Activated CD8-positive, alpha-beta memory T cell treated with anti-CD3 and anti-CD28 coated beads, Interleukin-2, amount 10 ng/mL, durations not matched to agents 7 days and 5 days (primary cell): ENCODE measurements around the gene OR2V2. TPM values are rescaled to one million over a fixed set of nuclear protein-coding genes. Genes with fewer than 3 reads are reported as not detected.
A peak's percentile ranks its signal among the peaks of the same experiment; 100 is the strongest.

Experiments
- ATAC-seq: fragments of 150-1000 bp; cut with Tn5 transposase; one replicate; pipeline ENCODE4 v1.10.0; 2021; ENCODE audit warnings: moderate library complexity
- CTCF ChIA-PET: fragments of 350-600 bp; sonication (Branson Sonifier 250); formaldehyde crosslinking; loops from one replicate; lab custom pipeline; 2021; ENCODE audit warnings: antibody characterized with exemption; lab: Charles Lee
- DNase-seq: peaks from one replicate; pipeline ENCODE4 v3.0.0-alpha.2; 2020
- H3K27ac Mint-ChIP-seq: one replicate; pipeline ENCODE4 v1.8.0; 2021; ENCODE audit warnings: mild to moderate bottlenecking, mixed read lengths
- H3K27me3 Mint-ChIP-seq: one replicate; pipeline ENCODE4 v1.8.0; 2021; ENCODE audit warnings: mixed read lengths
- H3K36me3 Mint-ChIP-seq: one replicate; pipeline ENCODE4 v1.8.0; 2021; ENCODE audit warnings: mild to moderate bottlenecking, mixed read lengths
- H3K4me1 Mint-ChIP-seq: one replicate; pipeline ENCODE4 v1.8.0; 2021; ENCODE audit warnings: mixed read lengths
- H3K4me3 Mint-ChIP-seq: one replicate; pipeline ENCODE4 v1.8.0; 2021; ENCODE audit warnings: mild to moderate bottlenecking, moderate library complexity, mixed read lengths
- H3K9me3 Mint-ChIP-seq: one replicate; pipeline ENCODE4 v1.8.0; 2022; ENCODE audit warnings: low read depth, mixed read lengths
- total RNA-seq, 2 experiments: library from RNA; stranded (reverse); gene quantifications; one replicate each; pipeline ENCODE4 v1.2.3, GENCODE V29; 2021

The OR2V2 gene
- total RNA-seq, 2 experiments from 2014 or later, result not detected

DNA sequence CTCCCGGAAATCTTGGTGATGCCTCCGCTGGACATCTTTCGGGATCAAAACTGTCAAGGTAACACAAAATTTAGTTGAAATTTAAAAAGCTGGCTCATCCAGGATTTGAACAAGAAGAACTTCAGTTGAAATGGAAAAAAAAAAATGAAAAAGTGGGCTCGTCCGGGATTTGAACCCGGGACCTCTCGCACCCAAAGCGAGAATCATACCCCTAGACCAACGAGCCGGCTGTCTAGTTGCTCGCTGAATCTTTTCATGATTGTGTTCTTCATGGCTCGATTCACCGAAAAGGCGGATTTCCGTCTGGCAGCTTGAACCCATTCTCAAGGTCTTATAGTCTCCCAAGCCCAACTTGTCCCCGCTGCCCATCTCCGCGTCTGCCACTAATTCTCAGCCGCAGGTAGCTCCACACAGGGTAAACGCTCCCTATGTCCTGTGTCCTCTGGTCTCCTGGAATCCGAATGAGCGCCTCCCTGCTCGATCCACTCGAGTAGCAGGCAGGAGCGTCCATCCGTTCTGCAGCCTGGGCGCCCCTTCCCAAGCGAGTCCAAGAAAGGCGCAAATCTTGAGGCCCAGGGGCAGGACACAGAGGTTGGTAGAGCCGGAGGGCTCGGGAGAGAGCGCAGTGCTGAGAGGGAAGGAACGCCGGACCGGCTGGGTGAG is 41.4 kb downstream of the OR2V2 start:
- ATAC-seq, result peak; percentile 6
- Mint-ChIP-seq H3K4me3 (peak overlapping the region; percentile 98), H3K36me3 (peaks cover 5% of the 10 kb centered on the region), H3K27me3 (no peaks in the 10 kb centered on the region), H3K4me1 (peaks cover 44% of the 10 kb centered on the region), H3K9me3 (no peaks in the 10 kb centered on the region), H3K27ac (peak overlapping the region; percentile 97)
- CTCF ChIA-PET, result interaction anchor here (1.0 to 9.4 kb wide), 15 partner anchors 9 to 75 kb away, joined by 3 to 129 read pairs (median 4); partner anchors contain the start of genes TRIM41, TRIM52 and TRIM7
- peak; percentile 91 for DNase-seq

DNA sequence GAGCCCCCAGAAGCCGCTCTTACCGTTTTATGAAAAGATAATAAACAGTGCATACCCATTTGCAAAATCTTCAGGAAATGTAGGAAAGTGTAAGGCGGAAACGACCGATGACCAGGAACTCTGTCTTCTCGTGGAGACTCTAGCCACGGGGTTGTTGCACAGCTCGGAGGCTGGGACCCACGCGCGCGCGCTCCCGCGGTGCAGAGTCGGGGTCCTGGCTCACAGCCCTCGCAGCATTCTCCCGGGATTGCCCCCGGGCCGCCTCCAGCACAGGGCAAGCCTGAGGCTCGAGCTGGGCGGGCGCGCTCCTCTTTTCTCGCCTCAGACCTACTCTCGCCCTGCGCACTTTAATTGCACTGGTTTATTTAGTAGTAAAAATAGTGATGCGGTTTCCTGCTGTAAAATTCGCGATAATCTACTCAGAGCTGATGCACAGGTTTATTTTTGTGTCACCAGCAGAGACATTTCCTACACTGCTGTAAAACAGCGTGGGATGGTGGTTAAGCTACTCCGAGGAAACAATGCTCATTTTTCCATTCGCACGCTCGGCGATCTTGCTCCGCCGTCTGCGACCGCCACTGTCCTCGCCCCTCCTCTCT is 42.1 kb downstream of the OR2V2 start:
- peaks cover 42% of the 10 kb centered on the region for H3K4me1 Mint-ChIP-seq

DNA sequence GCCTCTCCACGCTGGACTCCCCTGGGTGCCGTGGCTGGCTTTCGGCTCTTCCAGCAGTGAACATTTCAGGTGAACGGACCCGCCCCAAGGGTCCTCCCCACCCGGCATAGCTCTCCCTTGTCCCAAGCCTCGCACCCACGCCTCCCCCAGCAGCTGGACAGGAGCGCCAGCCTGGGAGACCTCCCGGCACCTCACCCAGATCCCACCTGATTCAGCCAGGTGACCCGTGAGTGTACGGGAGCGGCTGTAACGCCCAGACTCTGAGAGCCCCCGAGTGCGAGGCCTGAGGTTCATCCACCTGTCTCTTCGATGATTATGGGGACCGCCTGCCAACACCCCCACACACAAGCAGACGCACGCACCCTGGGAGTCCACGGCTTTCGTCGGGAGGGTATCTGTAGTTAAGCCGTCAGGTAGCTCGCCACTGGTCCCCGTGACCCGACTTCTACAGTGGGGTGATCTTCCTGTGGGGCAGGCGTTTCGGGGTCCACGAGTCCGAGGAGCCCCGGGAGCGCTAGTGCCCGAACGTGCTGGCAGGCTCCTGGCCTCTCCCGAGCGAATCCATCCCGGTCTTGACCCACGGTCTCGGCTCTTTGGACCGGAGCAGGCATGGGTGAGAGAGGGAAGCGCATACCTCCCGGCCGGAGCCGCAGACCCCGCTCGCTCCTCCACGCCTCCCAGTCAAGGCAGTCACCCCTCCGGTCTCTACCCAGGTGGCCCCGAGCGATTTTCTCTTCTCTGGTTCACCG is 42.8 kb downstream of the OR2V2 start:
- H3K36me3 Mint-ChIP-seq, result peaks cover 5% of the 10 kb centered on the region
- H3K4me1 Mint-ChIP-seq, result peaks cover 38% of the 10 kb centered on the region

More for the DNA sequence above, 42.1 kb downstream of the OR2V2 start:
- DNase-seq (peak; percentile 69), ATAC-seq (peak; percentile 8)
- Mint-ChIP-seq H3K9me3 (no peaks in the 10 kb centered on the region), H3K36me3 (peaks cover 5% of the 10 kb centered on the region), H3K27me3 (no peaks in the 10 kb centered on the region), H3K27ac (peak overlapping the region; percentile 97), H3K4me3 (peak overlapping the region; percentile 98)
- CTCF ChIA-PET, result interaction anchor here (0.7 to 9.4 kb wide), 13 partner anchors 8 to 74 kb away, joined by 3 to 129 read pairs (median 5); partner anchors contain the start of genes TRIM41, TRIM52 and TRIM7

DNA sequence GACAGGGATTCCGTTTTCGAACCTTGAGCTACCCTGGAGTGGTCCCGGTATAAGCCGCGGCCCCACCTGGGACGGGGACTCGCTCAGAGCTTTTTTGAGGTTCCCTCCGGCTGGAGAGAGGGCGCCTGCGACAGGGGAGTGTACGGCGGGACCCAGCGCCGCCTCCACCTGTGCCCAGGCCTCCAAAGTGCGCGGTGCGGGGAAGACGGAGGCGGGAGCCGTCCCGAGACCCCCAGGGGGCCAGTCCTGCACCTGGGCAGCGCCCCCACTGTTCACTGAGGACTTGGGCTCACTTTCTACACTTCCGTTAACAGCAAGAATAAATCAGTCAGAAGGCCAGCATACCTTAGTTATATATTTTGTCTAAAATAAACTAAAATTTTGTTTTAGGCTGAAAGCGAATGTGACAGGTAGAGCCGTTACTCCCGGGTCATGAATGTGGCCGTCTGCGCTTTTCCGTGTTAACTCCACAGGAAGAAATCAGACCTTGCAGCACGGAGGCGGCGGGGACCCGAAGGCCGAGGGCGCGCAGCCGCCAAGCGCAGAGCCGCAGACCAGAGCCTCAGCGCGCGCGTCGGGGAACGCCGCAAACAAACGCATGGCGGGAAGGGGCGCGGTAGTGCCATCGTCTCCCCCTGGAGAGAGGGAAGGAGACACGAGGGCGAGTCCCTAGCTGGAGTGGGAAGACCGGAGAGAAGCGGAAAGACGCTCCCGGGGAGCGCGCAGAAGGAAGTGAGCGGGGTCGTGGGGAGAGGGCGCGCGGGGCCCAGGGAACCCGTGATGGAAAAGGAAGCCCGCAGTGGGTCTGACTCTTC is 43.5 kb downstream of the OR2V2 start:
- CTCF ChIA-PET, result interaction anchor here (0.7 to 9.4 kb wide), 17 partner anchors 7 to 71 kb away, joined by 3 to 129 read pairs (median 5); partner anchors contain the start of genes RACK1, TRIM41 and TRIM7
- DNase-seq, result peak; percentile 57
- peak overlapping the region; percentile 98 for H3K4me3 Mint-ChIP-seq

More for the DNA sequence above, 42.8 kb downstream of the OR2V2 start:
- Mint-ChIP-seq H3K9me3 (no peaks in the 10 kb centered on the region), H3K27me3 (no peaks in the 10 kb centered on the region), H3K4me3 (peak overlapping the region; percentile 98), H3K27ac (peak overlapping the region; percentile 97)
- CTCF ChIA-PET, result interaction anchor here (0.7 to 9.4 kb wide), 13 partner anchors 9 to 71 kb away, joined by 3 to 129 read pairs (median 5); partner anchors contain the start of genes RACK1, TRIM41, TRIM52 and TRIM7
- DNase-seq, result peak; percentile 67
- ATAC-seq, result no peak

DNA sequence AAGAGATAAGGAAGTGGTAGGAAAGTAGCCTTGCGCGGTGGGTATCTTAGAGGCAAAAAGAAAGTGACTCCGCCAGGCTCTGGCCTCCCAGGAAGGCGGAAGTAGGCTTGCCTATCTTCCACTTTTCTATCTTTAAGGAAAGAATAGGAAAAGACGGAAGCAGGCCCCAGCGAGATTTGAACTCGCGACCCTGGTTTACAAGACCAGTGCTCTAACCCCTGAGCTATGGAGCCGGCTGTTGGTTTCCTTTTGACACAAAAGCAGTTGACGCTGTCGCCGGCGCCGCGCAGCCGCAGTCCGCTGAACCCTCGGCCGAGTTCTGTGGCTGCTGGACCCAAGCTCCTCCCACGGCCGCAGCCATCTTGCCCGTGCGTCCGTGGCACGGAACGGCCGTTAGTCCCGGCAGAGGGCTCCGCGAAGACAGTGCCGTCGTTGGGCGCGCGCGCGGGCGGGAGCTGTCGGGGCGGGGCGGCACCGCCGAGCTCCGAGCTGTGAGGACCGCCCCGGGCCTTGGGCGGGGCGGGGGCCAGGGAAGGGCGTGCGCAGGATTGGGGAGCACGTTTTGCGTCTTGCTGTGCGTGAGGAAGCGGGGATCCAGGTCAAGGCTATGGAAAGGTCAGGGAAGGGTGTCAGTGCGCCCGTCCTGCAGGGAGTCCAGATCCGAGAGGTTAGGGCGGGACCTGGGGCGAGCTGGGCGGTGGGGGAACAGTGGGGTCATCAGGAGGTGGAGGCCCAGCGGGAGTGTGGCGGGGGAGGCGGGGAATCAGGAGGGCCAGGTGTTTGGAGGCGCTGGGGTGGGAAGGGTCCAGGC is 44.3 kb downstream of the OR2V2 start:
- Mint-ChIP-seq H3K27ac (peak overlapping the region; percentile 97), H3K27me3 (no peaks in the 10 kb centered on the region), H3K36me3 (peaks cover 5% of the 10 kb centered on the region), H3K9me3 (no peaks in the 10 kb centered on the region), H3K4me1 (peaks cover 26% of the 10 kb centered on the region), H3K4me3 (peak overlapping the region; percentile 98)
- CTCF ChIA-PET, result interaction anchor here (0.7 to 9.4 kb wide), 13 partner anchors 8 to 70 kb away, joined by 3 to 129 read pairs (median 5); partner anchors contain the start of genes TRIM41 and TRIM7
- peak; percentile 68 for ATAC-seq
- peak; percentile 96 for DNase-seq

More for the DNA sequence above, 43.5 kb downstream of the OR2V2 start:
- peak; percentile 4 for ATAC-seq
- Mint-ChIP-seq H3K4me1 (peaks cover 33% of the 10 kb centered on the region), H3K36me3 (peaks cover 5% of the 10 kb centered on the region), H3K9me3 (no peaks in the 10 kb centered on the region), H3K27me3 (no peaks in the 10 kb centered on the region), H3K27ac (peak overlapping the region; percentile 97)

DNA sequence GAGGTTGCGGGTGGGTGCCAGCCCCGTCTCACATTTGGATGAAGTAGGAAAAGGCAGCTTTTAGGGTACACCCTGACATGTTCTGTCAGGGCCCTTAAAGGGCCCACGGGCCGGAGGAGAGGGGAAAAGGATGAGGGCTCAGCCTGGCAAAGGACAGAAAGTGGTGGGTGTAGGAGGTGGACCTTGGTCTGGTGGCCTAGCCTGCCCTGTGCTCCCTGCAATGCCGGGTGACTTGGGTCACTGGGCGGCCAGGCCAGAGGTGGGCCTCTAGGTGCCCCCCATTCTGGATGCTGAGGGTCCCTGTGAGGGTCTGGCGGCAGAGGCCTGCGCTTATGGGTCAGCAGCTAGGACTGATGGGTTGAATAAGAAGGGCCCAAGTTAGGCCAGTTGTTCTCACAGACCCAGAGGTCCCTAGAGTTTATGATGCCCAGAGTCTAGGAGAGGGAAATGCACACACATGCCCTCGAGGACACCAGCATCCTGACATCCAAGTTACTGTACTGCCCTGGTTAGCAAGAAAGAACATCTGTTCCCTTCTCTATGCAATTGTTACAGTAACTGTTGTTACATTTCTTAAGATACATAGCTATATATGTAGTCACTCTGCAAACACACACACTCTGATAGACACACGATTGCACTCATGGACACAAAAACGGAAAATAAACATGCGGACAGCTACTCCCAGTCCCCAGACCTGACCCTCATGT is 45.1 kb downstream of the OR2V2 start:
- peak overlapping the region; percentile 97 for H3K27ac Mint-ChIP-seq
- CTCF ChIA-PET, result interaction anchor here (1.0 to 9.4 kb wide), 10 partner anchors 9 to 69 kb away, joined by 3 to 129 read pairs (median 6); partner anchors contain the start of genes TRIM41 and TRIM7
- no peak for DNase-seq
- peaks cover 5% of the 10 kb centered on the region for H3K36me3 Mint-ChIP-seq
- no peaks in the 10 kb centered on the region for H3K27me3 Mint-ChIP-seq
- no peak for ATAC-seq
- no peaks in the 10 kb centered on the region for H3K9me3 Mint-ChIP-seq
- H3K4me1 Mint-ChIP-seq, result peaks cover 21% of the 10 kb centered on the region
- H3K4me3 Mint-ChIP-seq, result peak overlapping the region; percentile 98

DNA sequence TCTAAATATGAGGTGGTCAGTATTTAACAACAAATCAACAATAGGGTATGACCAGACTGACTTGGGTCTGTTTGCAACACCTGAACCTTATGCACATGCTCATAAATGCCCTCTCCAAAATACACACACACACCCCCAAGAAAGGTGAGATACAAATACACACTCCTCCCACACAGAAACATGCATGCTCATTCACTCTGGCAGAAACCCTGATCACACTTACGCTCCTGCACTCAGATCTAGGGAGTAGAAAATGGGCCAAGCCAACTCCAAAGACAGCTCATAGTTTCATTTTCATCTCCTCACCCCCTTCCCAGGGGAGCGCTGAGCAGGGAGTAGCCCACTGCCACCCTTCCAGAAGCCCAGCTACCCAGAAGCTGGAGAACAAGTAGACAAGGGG is 46.3 kb downstream of the OR2V2 start:
- CTCF ChIA-PET, result interaction anchor here (0.9 to 9.4 kb wide), 4 partner anchors 10 to 68 kb away, joined by 3 to 129 read pairs (median 8); partner anchors contain the start of genes RACK1 and TRIM7
- Mint-ChIP-seq H3K9me3 (no peaks in the 10 kb centered on the region), H3K36me3 (peaks cover 3% of the 10 kb centered on the region), H3K27ac (no peak overlapping the region), H3K4me1 (peaks cover 14% of the 10 kb centered on the region), H3K27me3 (no peaks in the 10 kb centered on the region), H3K4me3 (no peak overlapping the region)
- ATAC-seq (no peak), DNase-seq (no peak)

DNA sequence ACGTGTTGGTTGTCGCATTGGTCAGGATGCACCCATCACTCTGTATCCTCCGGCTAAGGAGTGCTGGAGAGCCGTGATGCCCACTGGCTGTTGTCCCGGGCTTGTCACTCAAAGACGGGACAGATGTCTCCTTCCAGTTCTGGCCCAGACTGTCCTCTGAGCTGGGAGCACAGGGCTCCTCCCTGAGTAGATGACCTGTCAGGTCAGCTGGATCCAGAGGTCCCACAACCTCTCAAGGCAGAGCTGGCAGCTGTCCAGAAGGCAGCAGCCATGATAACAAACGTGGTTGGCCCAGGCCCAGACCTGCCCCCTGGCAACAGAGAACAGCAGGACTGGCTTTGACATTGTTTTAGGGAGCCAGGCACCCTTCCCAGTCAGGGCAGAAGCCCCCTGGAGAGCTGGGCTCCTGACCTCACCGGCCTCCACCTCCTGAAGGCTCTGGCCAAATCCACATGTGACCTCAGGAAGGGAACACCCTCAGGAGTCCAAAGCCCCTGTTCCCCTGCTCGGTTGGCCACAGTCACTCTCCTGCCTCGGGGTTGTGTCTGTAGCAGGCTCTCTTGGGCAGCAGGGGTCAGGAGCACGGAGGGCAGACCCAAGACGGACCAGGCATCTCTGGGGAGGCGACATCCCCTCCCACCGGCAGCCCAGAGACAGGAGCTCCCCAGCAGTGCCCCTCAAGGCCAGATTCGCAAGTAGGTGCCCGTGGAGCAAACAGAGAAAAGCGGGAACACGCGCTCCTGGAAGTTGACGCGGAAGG is 47.3 kb downstream of the OR2V2 start:
- Mint-ChIP-seq H3K36me3 (peaks cover 3% of the 10 kb centered on the region), H3K9me3 (no peaks in the 10 kb centered on the region), H3K4me1 (peaks cover 14% of the 10 kb centered on the region), H3K27me3 (no peaks in the 10 kb centered on the region), H3K27ac (no peak overlapping the region), H3K4me3 (no peak overlapping the region)
- DNase-seq, result no peak
- CTCF ChIA-PET, result interaction anchor here (9.4 kb wide), 1 partner anchor 11 kb away, joined by 129 read pairs; the partner anchor contains the start of gene TRIM7
- ATAC-seq, result no peak

DNA sequence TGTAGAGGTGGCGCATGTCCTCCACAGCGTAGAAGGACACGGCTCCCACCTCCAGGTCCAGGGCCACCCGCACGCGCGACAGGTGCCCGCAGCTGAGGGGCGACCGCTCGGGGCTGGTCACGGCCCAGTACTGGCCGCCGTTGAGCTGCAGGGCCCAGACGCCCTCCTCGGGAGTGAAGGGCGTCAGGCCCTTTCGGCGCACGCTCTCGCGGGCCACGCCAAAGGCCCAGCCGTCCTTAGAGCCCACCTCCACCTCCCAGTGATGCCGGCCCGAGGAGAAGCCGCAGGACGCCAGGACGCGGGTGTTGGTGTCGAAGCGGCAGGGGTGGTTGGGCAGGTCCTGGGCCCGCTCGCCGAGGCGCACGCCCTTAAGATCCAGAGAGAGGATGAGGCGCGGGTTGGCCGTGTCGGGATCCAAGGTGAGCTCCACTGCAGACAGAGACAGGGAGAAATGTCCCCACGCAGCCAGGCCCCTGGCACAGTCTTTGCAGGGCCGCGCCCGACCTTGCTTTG is 47.9 kb downstream of the OR2V2 start:
- CTCF ChIA-PET, result interaction anchor here (9.4 kb wide), 1 partner anchor 11 kb away, joined by 129 read pairs; the partner anchor contains the start of gene TRIM7
- H3K36me3 Mint-ChIP-seq, result peaks cover 3% of the 10 kb centered on the region
- ATAC-seq, result no peak
- H3K9me3 Mint-ChIP-seq, result no peaks in the 10 kb centered on the region
- peaks cover 3% of the 10 kb centered on the region for H3K27me3 Mint-ChIP-seq
- H3K27ac Mint-ChIP-seq, result no peak overlapping the region
- no peak overlapping the region for H3K4me3 Mint-ChIP-seq
- H3K4me1 Mint-ChIP-seq, result peaks cover 14% of the 10 kb centered on the region
- DNase-seq, result no peak

DNA sequence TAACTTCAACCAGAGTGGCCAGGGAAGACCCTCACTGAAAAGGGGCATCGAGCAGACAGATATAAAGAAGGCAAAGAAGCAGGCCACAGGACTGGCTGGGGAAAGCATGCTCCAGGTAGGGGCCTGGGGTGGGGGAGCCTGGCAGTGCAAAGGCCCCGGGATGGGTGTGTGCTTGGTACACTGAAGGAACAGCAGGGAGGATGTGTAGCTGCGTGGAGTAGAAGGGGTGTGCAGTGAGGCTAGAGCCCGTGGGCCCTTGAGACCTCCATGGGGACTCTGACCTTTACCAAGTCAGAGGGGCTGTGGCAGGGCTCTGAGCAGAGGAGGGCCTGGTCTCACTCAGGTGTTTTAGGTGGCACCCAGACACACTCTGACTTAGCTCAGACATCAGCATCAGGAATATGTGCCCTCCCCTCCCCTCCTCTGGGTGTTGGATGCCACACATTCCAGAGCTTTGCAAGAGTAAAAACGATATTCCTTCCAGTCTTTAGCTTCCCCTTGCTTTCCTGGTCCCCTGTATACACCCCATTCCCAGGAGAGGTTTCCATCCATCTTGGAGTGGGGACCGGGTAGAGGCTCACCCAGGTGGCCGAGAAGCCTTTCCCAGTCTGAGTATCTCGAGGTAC is 50.1 kb downstream of the OR2V2 start:
- H3K4me3 Mint-ChIP-seq, result no peak overlapping the region

More for the DNA sequence above, 50.1 kb downstream of the OR2V2 start:
- ATAC-seq, result no peak
- CTCF ChIA-PET, result interaction anchor here (1.0 to 2.6 kb wide), 3 partner anchors 9 to 16 kb away, joined by 3 to 6 read pairs (median 3); no protein-coding TSS in a partner anchor
- no peak overlapping the region for H3K27ac Mint-ChIP-seq
- peaks cover 15% of the 10 kb centered on the region for H3K27me3 Mint-ChIP-seq
- H3K9me3 Mint-ChIP-seq, result no peaks in the 10 kb centered on the region
- H3K4me1 Mint-ChIP-seq, result peaks cover 10% of the 10 kb centered on the region
- no peak for DNase-seq
- no peaks in the 10 kb centered on the region for H3K36me3 Mint-ChIP-seq
